HepG2 (cell line): ENCODE results near the gene B3GALT6. TPM values are rescaled to one million over a fixed set of nuclear protein-coding genes. Genes with fewer than 3 reads are reported as not detected.
A peak's percentile ranks its signal among the peaks of the same experiment; 100 is the strongest.

Experiments
- ATAC-seq: fragments of 200-7000 bp; cut with Tn5 transposase; 3 replicates; pipeline ENCODE4 v1.9.1; 2020; ENCODE audit warnings: mild to moderate bottlenecking, moderate library complexity
- BruUV-seq: library from RNA; stranded (reverse); fragments of 400-500 nt; replicated peaks from 2 replicates; lab custom pipeline; 2021; lab: Mats Ljungman, UMichigan
- CTCF ChIA-PET: fragments of 300-600 bp; formaldehyde crosslinking; extraction: SDS; loops from one replicate; lab custom pipeline; 2021; ENCODE audit warnings: low total read pairs, inconsistent platforms, low intra/inter-chr PET ratio; lab: Yijun Ruan, JAX
- POLR2A ChIA-PET: fragments of 350-600 bp; sonication (Branson Sonifier 250); formaldehyde crosslinking; loops from one replicate; lab custom pipeline; 2020; ENCODE audit warnings: antibody characterized with exemption, inconsistent platforms; lab: Yijun Ruan, JAX
- DNase-seq: peaks from one replicate; pipeline ENCODE4 v3.0.0-alpha.2; 2015; ENCODE audit warnings: low spot score
- FAIRE-seq: peaks from 3 replicates; lab custom pipeline; 2011; peaks lifted over from hg19 to GRCh38; lab: Jason Lieb, UNC
- H2AFZ ChIP-seq: one replicate; pipeline ENCODE4 v1.6.1; 2011; ENCODE audit warnings: low read length, inconsistent platforms
- H3K27ac ChIP-seq: fragments of 300-600 bp; 3 replicates; pipeline ENCODE4 v1.8.0; 2011; ENCODE audit warnings: mixed run types, mild to moderate bottlenecking, mixed read lengths, low read length, inconsistent platforms; ENCODE audit not compliant: insufficient read depth; ENCODE audit errors: extremely low read length
- H3K27me3 ChIP-seq, 2 experiments: fragments of 200-600 bp in 1 of 2; 2 replicates in 1 of 2; 3 replicates in 1 of 2; pipeline versions ENCODE4 v1.6.0 to v1.8.0; 2011; ENCODE audit warnings: low read length in 2 of 2, mild to moderate bottlenecking in 2 of 2, moderate library complexity in 2 of 2, inconsistent platforms in 1 of 2; ENCODE audit not compliant: insufficient read depth in 2 of 2, control insufficient read depth in 1 of 2
- H3K36me3 ChIP-seq, 2 experiments: fragments of 200-600 bp in 1 of 2; replicated peaks in 1 of 2; 2 replicates in 1 of 2; 3 replicates in 1 of 2; pipeline versions ENCODE4 v1.5.1 to v1.8.0; 2011; ENCODE audit warnings: low read length in 2 of 2, inconsistent platforms in 1 of 2; ENCODE audit not compliant: insufficient read depth in 2 of 2, control insufficient read depth in 1 of 2
- H3K4me1 ChIP-seq: 2 replicates; pipeline ENCODE4 v1.5.1; 2012; ENCODE audit warnings: low read length, inconsistent platforms; ENCODE audit not compliant: insufficient read depth
- H3K4me2 ChIP-seq: 2 replicates; pipeline ENCODE4 v1.6.0; 2011; ENCODE audit warnings: low read depth, low read length, inconsistent platforms
- H3K4me3 ChIP-seq, 3 experiments: fragments of 200-600 bp in 1 of 3; sonication (generic), shearing (Covaris generic) in 1 of 3; replicated peaks in 1 of 3; 2 replicates each; pipeline ENCODE4 v1.5.1; 2011 to 2016; ENCODE audit warnings: low read length in 3 of 3, inconsistent platforms in 2 of 3, low read depth in 2 of 3, mild to moderate bottlenecking in 2 of 3, control low read depth in 1 of 3, mixed read lengths in 1 of 3; ENCODE audit not compliant: insufficient read depth in 1 of 3
- H3K79me2 ChIP-seq: one replicate; pipeline ENCODE4 v1.6.1; 2011; ENCODE audit warnings: low read length, inconsistent platforms; ENCODE audit not compliant: insufficient read depth
- H3K9ac ChIP-seq: 2 replicates; pipeline ENCODE4 v1.6.0; 2011; ENCODE audit warnings: mild to moderate bottlenecking, low read depth, low read length, inconsistent platforms; ENCODE audit not compliant: insufficient read depth
- H3K9me3 ChIP-seq: 2 replicates; pipeline ENCODE4 v1.5.1; 2012; ENCODE audit warnings: mild to moderate bottlenecking, low read length
- H4K20me1 ChIP-seq: 2 replicates; pipeline ENCODE4 v1.6.0; 2011; ENCODE audit warnings: inconsistent platforms, mild to moderate bottlenecking, low read length, moderate library complexity; ENCODE audit not compliant: insufficient read depth
- AGO2 ChIP-seq: fragments of 200-400 bp; formaldehyde crosslinking; optimal IDR thresholded peaks from 2 replicates; pipeline ENCODE3; 2017; ENCODE audit warnings: mild to moderate bottlenecking, low read depth, low read length, moderate library complexity
- CBX5 ChIP-seq: sonication (generic); formaldehyde crosslinking; IDR thresholded peaks from 2 replicates; pipeline ENCODE4 v1.4.0; 2020; ENCODE audit warnings: missing genetic modification reagents, borderline replicate concordance
- CREM ChIP-seq, 2 experiments: sonication (generic) in 1 of 2; formaldehyde crosslinking in 1 of 2; IDR thresholded peaks; 2 replicates each; pipeline versions ENCODE4 v1.4.0 to v1.6.1; 2016 to 2020; ENCODE audit warnings: antibody characterized with exemption in 1 of 2, mild to moderate bottlenecking in 1 of 2, missing genetic modification reagents in 1 of 2
- EZH2 ChIP-seq: conservative IDR thresholded peaks from 2 replicates; pipeline ENCODE4 v1.6.1; 2012; ENCODE audit warnings: mild to moderate bottlenecking, low read depth, low read length, moderate library complexity
- HIVEP1 ChIP-seq: sonication (generic); formaldehyde crosslinking; IDR thresholded peaks from 2 replicates; pipeline ENCODE4 v1.4.0; 2020; ENCODE audit warnings: mild to moderate bottlenecking, missing genetic modification reagents
- HNRNPL ChIP-seq: fragments of 200-400 bp; formaldehyde crosslinking; IDR thresholded peaks from 2 replicates; pipeline ENCODE4 v1.6.1; 2017; ENCODE audit warnings: mild to moderate bottlenecking, low read depth, low read length
- HNRNPLL ChIP-seq: fragments of 200-400 bp; formaldehyde crosslinking; IDR thresholded peaks from 2 replicates; pipeline ENCODE4 v1.6.1; 2017; ENCODE audit warnings: mild to moderate bottlenecking, low read depth, low read length; ENCODE audit not compliant: poor library complexity, severe bottlenecking
- KAT2B ChIP-seq: fragments of 150-350 bp; IDR thresholded peaks from 2 replicates; pipeline ENCODE4 v1.6.1; 2014; ENCODE audit warnings: low read depth, low read length, borderline replicate concordance
- MAF1 ChIP-seq: sonication (generic); formaldehyde crosslinking; IDR thresholded peaks from 2 replicates; pipeline ENCODE4 v1.5.0; 2020; ENCODE audit warnings: missing genetic modification reagents, borderline replicate concordance
- NCOA5 ChIP-seq: sonication (generic); formaldehyde crosslinking; IDR thresholded peaks from 2 replicates; pipeline ENCODE4 v1.4.0; 2020; ENCODE audit warnings: missing genetic modification reagents
- POLR2A ChIP-seq, 2 experiments: IDR thresholded peaks; 2 replicates each; pipeline ENCODE4 v1.6.1; 2011; ENCODE audit warnings: low read depth in 2 of 2, low read length in 2 of 2, mild to moderate bottlenecking in 1 of 2, moderate library complexity in 1 of 2; ENCODE audit not compliant: insufficient read depth in 1 of 2
- RBFOX2 ChIP-seq: fragments of 200-400 bp; formaldehyde crosslinking; IDR thresholded peaks from 2 replicates; pipeline ENCODE4 v1.6.1; 2017; ENCODE audit warnings: low read depth, mild to moderate bottlenecking, low read length
- RXRA ChIP-seq: sonication (generic); formaldehyde crosslinking; IDR thresholded peaks from 2 replicates; pipeline ENCODE4 v1.5.1; 2020; ENCODE audit warnings: missing genetic modification reagents
- YEATS2 ChIP-seq: sonication (generic); formaldehyde crosslinking; IDR thresholded peaks from 2 replicates; pipeline ENCODE4 v1.4.0; 2020; ENCODE audit warnings: missing genetic modification reagents, borderline replicate concordance
- ZNF746 ChIP-seq: sonication (generic); formaldehyde crosslinking; IDR thresholded peaks from 2 replicates; pipeline ENCODE4 v1.8.0; 2022; ENCODE audit warnings: mild to moderate bottlenecking, missing genetic modification reagents
- ZNF782 ChIP-seq: sonication (generic); formaldehyde crosslinking; IDR thresholded peaks from 2 replicates; pipeline ENCODE4 v1.4.0; 2020; ENCODE audit warnings: missing genetic modification reagents, mild to moderate bottlenecking, borderline replicate concordance
- ZSCAN12 ChIP-seq: sonication (generic); formaldehyde crosslinking; IDR thresholded peaks from 2 replicates; pipeline ENCODE4 v1.9.0; 2021; ENCODE audit warnings: mild to moderate bottlenecking, missing genetic modification reagents
- WGBS: methylation state at CpG from one replicate; pipeline ENCODE4 v1.1.6; 2017; ENCODE audit warnings: low lambda C conversion rate; 5-methylcytosine and 5-hydroxymethylcytosine counted together
- in situ Hi-C: cut with HindIII; loops from 2 replicates; pipeline ENCODE4 v1.10.0; 2017; ENCODE audit warnings: low pct_unique_long_range_greater_than_20kb; ENCODE audit not compliant: extremely low pct_ligation_motif_present
- intact Hi-C: fragments of 100-400 bp; cut with micrococcal nuclease; formaldehyde crosslinking; loops from one replicate; pipeline ENCODE4 v1.10.0; 2022; ENCODE audit not compliant: unreplicated experiment
- polyA plus RNA-seq, 8 experiments: library from polyadenylated mRNA; depleted of rRNA in 3 of 8; stranded (reverse) in 7 of 8; unstranded in 1 of 8; fragments of >200 nt; fragmentation: Illumina TruSeq in 4 of 8; extraction: Trizol in 4 of 8; gene quantifications; 2 replicates each; pipeline versions ENCODE4 v1.2.1 to v1.2.3, GENCODE V29; 2011 to 2016; ENCODE audit warnings: low read depth in 4 of 8, missing spikeins in 1 of 8, mixed read lengths in 1 of 8; ENCODE audit not compliant: insufficient read depth in 1 of 8
- total RNA-seq, 5 experiments: library from RNA; depleted of rRNA; stranded (reverse); fragments of >200 nt; fragmentation: Illumina TruSeq; extraction: Trizol; gene quantifications; 2 replicates each; pipeline ENCODE4 v1.2.3, GENCODE V29; 2016; ENCODE audit warnings: low read depth in 1 of 5
- TF ChIP-seq, protein P1 (sequence below): sonication (generic); formaldehyde crosslinking; conservative IDR thresholded peaks from 2 replicates; pipeline ENCODE4 v1.4.0; 2020; ENCODE audit warnings: mild to moderate bottlenecking, missing genetic modification reagents, moderate library complexity

B3GALT6 gene
- total and polyA plus RNA-seq, 2 of the 13 experiments (the other 11 are each of a cell fraction or from before 2014, with no cell fraction given): 3.9 to 14.2 TPM

DNA sequence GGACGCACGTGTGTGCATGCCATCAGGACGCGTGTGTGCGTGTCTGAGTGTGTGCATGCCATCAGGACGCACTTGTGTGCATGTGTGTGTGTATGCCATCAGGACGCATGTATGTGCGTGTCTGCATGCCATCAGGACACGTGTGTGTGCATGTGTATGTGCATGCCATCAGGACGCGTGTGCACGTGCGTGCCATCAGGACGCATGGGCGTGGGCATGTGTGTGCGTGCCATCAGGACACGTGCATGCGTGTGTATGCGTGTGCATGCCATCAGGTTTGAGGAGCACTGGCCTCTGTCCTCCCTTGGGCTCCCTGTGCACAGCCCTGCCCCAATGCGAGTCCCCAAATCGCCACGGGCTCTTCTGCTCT lies 27.1 kb downstream of the B3GALT6 start:
- WGBS: 98% methylated on average over 20 of the region's 22 CpGs
- H3K4me3 ChIP-seq: no peak overlapping the region
- in situ Hi-C loops (no loop called here), intact Hi-C loops (no loop called here)
- CTCF ChIA-PET: no interaction called here
- H3K79me2 ChIP-seq: no peaks in the 10 kb centered on the region
- H3K36me3 ChIP-seq: peaks cover 20 to 56% of the 10 kb centered on the region in 2 experiments; a peak in 4 of 5 replicates
- H3K27ac ChIP-seq: no peak overlapping the region
- DNase-seq (no peak), ATAC-seq (no peak), FAIRE-seq (no peak)
- no peaks in the 10 kb centered on the region for H3K4me1 ChIP-seq
- no peaks in the 10 kb centered on the region for H3K27me3 ChIP-seq
- peak; percentile 79 for TF ChIP-seq AGO2
- TF ChIP-seq ZNF782 (CRISPR knock-in tag): 0 out of 2 replicates have a peak, but pooled peaks have one; percentile 28
- peak; percentile 54 for TF ChIP-seq RBFOX2
- TF ChIP-seq POLR2A (IDR thresholded peaks at IDR 0.05; ENCODE audit: insufficient read depth in 1 of 2, low read depth in 2 of 2, low read length in 2 of 2): peak in 1 of 2 experiments; percentile 41; a peak in 1 of 4 replicates
- TF ChIP-seq HNRNPLL: peak; percentile 21
- peak; percentile 33; the same call in 1 of the 2 replicates for TF ChIP-seq HNRNPL
- TF ChIP-seq HIVEP1 (CRISPR knock-in tag): no peak
- TF ChIP-seq CREM (IDR thresholded peaks at IDR 0.05): no peak
- TF ChIP-seq CREM (CRISPR knock-in tag; IDR thresholded peaks at IDR 0.05): no peak
- H4K20me1 ChIP-seq: no peaks in the 10 kb centered on the region
- no peak overlapping the region for H2AFZ ChIP-seq
- H3K4me2 ChIP-seq: no peak overlapping the region
- H3K9me3 ChIP-seq: no peaks in the 10 kb centered on the region
- POLR2A ChIA-PET: no interaction called here
- BruUV-seq: no TSS peak
- H3K9ac ChIP-seq: no peak overlapping the region

GRCh38 chr1:1259540-1259939 lies 27.5 kb downstream of the B3GALT6 start:
- H3K27ac ChIP-seq: no peak overlapping the region
- ATAC-seq: no peak
- H3K4me1 ChIP-seq: no peaks in the 10 kb centered on the region
- no peak for DNase-seq
- H3K4me2 ChIP-seq: no peak overlapping the region
- H3K9ac ChIP-seq: no peak overlapping the region
- in situ Hi-C loops (no loop called here), intact Hi-C loops (no loop called here)
- CTCF ChIA-PET: no interaction called here
- H3K9me3 ChIP-seq: no peaks in the 10 kb centered on the region
- peaks cover 20 to 58% of the 10 kb centered on the region in 2 experiments; a peak in 4 of 5 replicates for H3K36me3 ChIP-seq
- WGBS: 94% methylated on average over 18 of the region's 18 CpGs
- H4K20me1 ChIP-seq: no peaks in the 10 kb centered on the region
- H3K4me3 ChIP-seq: no peak overlapping the region
- no peak overlapping the region for H2AFZ ChIP-seq
- H3K79me2 ChIP-seq: no peaks in the 10 kb centered on the region
- FAIRE-seq: no peak
- no peaks in the 10 kb centered on the region for H3K27me3 ChIP-seq
- no TSS peak for BruUV-seq
- POLR2A ChIA-PET: no interaction called here
- TF ChIP-seq EZH2 (no peak), NCOA5 (CRISPR knock-in tag) (no peak), MAF1 (no peak), RXRA (CRISPR knock-in tag) (no peak), YEATS2 (CRISPR knock-in tag) (no peak), CBX5 (CRISPR knock-in tag) (no peak), ZSCAN12 (CRISPR knock-in tag) (no peak), ZNF746 (CRISPR knock-in tag) (no peak), KAT2B (no peak)
- TF ChIP-seq, protein P1, sequence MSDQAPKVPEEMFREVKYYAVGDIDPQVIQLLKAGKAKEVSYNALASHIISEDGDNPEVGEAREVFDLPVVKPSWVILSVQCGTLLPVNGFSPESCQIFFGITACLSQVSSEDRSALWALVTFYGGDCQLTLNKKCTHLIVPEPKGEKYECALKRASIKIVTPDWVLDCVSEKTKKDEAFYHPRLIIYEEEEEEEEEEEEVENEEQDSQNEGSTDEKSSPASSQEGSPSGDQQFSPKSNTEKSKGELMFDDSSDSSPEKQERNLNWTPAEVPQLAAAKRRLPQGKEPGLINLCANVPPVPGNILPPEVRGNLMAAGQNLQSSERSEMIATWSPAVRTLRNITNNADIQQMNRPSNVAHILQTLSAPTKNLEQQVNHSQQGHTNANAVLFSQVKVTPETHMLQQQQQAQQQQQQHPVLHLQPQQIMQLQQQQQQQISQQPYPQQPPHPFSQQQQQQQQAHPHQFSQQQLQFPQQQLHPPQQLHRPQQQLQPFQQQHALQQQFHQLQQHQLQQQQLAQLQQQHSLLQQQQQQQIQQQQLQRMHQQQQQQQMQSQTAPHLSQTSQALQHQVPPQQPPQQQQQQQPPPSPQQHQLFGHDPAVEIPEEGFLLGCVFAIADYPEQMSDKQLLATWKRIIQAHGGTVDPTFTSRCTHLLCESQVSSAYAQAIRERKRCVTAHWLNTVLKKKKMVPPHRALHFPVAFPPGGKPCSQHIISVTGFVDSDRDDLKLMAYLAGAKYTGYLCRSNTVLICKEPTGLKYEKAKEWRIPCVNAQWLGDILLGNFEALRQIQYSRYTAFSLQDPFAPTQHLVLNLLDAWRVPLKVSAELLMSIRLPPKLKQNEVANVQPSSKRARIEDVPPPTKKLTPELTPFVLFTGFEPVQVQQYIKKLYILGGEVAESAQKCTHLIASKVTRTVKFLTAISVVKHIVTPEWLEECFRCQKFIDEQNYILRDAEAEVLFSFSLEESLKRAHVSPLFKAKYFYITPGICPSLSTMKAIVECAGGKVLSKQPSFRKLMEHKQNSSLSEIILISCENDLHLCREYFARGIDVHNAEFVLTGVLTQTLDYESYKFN (CRISPR knock-in tag): no peak
